ENCODE data around the gene DCX. TPM values are rescaled to one million over a fixed set of nuclear protein-coding genes. Genes with fewer than 3 reads are reported as not detected.
"Not testable (repeated sequence)": the region's sequence is repeated elsewhere in the genome, so short reads cannot be mapped to it uniquely, and the experiment has no call there.

DCX gene
- total RNA-seq, 1 donor from 2014 or later = not detected

DNA sequence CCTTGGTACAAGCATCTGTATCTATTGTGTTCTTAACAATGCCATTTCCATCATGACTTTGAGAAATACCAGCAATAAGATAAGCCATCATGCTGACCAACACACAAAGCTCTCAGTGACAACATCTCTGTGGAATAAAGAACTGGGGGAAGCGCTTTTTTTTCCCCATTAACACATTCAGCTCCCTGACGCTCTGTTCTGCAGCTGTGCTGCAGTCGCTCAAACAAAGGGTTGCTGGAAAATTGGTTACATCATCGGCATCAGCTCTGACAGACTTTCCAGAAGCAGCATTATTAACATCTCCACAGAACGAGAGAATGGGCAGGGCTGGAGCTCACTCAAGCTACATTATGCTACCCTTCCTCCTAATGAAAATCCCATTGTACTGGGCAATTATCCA is 39.9 kb downstream of the DCX start:
- DNase-seq (ENCODE audit: low read depth in 2 of 2) = no peak

DNA sequence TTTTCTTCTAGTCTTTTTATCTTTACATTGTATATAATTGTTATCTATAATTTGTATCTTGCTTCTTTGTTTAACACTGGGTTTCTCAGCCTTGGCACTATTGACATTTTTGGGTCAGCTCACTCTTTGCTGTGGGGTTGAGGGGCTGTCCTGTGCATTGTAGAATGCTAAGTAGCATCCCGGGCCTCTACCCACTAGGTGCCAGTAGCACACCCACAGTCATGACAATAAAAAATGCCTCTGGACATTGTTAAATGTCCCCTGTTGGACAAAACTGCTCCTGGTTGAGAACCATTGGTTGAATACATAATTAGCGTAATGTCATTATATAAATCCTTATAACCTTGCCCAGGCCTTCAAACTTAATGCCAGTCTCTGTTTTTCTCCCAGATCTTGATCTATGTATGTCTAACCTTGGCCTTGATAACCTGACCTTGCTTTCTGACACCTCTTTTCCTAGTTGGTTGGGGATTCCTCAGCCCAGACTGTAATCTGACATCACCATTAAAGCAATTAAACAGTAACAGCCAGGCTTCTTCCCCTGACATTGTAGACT is 46.1 kb downstream of the DCX start:
- DNase-seq (ENCODE audit: low read depth in 2 of 2) = no peak

DNA sequence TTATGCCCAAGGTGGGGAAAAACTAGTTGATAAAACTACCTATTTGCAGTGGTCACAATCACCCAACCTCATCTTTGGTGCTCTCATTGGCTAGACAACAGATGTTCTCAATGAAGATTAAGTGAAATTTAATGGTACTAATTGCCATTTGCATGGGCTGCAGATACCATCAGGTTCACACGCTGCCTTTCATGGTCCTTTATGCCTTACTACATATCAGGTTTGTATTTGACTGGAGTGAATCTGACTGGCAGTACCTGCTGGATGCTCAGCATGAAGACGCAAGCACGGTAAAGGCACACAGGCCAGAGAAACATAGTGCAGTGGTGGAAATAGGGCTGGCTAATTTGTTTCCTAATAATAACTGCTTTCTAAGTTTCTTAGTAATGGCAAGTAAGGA is 48.3 kb downstream of the DCX start:
- no peak for DNase-seq (ENCODE audit: low read depth in 2 of 2)

DNA sequence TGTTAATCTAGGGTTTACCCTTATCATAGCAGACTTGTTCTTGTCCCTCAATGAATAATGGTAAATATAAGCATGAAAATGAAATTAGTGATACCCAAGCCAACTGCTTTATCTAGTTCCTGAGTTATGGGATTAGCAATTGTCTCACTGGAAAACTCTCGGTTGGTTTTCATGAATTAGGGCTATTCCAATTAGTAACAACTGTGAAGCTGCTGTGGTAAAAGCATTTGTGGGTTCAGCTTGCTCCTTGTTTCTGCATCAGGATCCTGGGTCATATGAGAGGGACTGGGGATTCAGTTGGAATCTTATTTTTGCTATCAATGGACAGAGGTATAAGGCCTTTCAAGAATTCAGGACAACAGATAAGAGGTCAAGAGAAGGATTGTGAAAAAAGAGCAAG is 50.2 kb downstream of the DCX start:
- no peak for DNase-seq (ENCODE audit: low read depth in 2 of 2)

DNA sequence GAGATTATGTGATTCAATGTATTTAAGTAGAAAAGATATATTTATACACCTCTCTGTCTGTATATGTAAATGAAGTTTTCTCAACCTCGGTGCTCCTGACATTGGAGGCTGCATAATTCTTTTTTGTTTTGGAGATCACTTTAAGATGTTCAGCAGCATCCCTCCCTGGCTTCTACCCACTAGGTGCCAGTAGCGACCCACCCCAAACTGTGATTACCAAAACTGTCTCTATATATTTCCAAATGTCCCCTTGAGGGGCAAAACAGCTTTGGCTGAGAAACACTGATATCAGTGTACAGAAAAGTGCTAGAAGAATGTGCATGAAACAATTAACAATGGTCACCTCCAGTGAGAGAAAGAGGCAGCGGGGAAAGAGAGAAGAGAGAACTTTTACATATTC is 51.2 kb downstream of the DCX start:
- DNase-seq (ENCODE audit: low read depth in 2 of 2) = no peak

DNA sequence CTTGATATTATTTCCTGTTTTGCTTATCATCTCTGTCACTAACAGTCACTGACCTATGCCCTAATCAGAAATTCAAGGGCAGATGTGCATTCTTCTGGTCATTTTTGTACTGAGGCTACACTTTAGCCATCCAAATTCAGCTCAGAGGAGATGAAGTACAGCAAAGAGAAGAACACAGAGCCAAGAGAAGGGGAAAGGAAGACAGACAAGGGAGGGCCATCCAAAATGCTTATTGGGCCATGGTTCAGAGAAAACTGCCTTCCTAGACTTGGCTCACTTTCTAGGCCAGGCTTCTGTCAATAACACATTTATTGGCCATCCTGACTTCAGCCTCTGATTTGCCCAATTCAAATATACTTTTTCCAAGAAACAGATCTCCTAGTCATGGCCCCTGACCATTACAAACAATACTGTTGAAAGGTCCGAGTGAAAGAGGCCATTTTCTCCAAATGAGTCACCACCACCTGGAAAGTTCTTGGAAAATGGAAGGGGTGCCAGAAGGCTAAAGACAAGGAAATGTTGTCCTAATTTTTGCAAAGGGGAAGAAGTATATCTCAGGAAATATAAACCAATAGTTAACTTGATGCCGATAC is 56.4 kb downstream of the DCX start:
- no peak for DNase-seq (ENCODE audit: low read depth in 2 of 2)

DNA sequence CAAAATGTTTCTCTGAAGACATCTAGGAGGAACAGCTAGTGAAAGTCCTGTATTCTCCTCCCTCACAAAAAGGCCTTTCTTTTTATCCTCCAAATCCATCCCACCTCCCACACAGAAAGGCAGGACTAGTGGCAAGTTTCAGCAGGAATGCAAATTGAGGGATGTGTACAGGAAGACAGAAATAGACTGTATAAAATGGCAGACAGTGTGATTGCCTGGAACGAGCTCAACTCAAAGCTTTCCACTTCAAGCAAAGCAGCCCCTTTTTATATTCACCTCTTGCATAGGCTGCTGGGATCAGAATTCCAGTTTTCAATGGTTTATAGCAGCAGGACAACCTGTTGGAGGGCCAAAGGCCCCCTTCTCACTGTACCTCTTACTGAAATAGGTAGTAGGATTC is 57.5 kb downstream of the DCX start:
- no peak for DNase-seq (ENCODE audit: low read depth in 2 of 2)

DNA sequence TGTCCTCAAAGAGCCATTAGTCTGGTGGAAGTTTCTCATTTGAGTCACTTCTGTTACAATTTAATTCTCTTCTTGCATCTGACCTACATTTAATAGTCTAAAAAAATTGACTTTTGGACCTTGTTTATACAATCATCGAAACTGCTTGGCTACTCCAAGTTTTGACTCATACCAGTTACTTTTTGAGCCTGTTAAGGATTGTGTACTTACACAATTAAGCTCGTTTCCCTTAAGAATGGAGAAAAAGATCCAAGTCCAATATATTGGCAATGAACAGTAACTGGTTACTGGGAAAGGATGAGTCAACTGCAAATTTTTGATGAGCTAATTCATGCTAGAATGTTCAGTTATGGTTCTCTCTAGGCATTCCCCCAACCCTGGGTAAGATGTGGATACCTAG is 58.2 kb downstream of the DCX start:
- DNase-seq (ENCODE audit: low read depth in 2 of 2) = no peak

DNA sequence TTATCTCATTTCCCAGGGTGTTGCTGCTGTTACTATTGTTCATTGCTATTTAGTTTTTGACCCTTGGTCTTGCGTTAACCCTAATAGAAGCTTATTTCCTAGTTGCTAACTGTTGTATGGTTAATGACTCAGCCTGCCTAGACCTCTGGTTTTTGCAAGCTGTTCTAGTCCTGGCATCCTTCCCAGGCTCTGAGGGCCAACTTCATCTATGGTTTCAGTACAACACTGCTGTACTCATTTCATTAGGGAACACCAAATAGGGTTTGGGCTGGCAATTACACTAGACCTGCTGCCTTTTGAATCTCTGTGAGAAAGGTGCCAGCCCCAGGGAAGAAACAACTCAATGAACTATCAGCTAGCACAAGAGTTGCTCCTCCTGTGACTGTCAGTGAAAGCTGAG is 59.6 kb downstream of the DCX start:
- DNase-seq (ENCODE audit: low read depth in 2 of 2) = no peak

DNA sequence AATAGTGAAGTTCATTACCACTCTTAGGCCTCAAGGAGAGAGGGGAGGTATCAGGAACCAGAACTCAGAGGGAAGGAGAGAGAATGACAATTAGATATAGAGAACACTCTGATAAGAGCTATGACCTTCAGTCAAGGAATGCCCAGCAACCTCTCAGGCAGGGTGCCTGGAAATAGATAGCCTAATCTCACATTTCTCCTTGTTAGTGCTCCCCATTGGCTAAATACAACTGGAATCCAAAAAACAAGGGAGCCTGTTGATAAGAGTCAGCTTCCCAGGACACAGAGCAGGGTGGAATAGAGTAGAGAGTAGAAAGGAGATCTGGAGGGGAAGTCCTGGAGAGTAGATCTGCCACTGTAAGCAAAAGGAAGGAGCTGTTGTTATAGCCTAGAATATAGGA is 62.1 kb downstream of the DCX start:
- DNase-seq (ENCODE audit: low read depth in 2 of 2) = no peak

DNA sequence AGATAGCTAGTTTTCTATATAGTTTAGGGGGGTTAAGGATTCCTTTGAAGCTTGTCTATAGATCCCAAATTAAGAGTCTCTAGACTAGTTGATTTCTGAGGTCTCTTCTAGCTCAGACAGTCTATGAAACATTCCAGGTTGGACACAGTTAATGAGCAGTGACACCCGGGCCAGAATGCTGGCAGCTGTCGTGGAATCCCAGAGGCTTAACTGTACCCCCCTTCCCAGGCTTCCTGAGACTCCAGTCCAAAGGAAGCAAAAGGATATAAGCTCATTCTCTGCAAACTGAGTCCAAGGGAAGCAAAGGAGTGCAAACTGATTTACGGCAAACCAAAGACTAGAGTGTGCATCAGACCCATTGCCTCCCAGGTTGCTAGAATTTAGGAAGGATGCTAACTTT is 62.9 kb downstream of the DCX start:
- DNase-seq (ENCODE audit: low read depth in 2 of 2) = no peak

DNA sequence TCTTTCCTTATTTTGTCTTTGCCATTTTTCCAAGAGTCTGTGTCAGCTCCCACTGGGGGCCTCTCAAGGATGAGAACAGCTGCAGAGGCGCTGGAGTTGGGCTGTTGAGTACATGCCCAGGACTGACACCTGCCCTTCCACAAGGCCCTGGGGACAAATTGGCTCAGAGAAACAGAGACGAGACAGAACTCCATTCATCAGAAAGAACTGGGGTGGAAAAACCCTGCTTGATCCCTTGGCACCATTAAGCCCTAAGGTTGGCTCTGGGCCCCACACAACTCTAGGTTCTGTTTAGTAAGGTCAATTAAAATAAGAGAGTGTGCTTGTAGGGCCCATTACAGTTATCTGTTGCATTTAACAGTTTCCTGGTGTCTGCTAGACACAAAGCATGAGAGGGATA is 63.6 kb downstream of the DCX start:
- no peak for DNase-seq (ENCODE audit: low read depth in 2 of 2)

DNA sequence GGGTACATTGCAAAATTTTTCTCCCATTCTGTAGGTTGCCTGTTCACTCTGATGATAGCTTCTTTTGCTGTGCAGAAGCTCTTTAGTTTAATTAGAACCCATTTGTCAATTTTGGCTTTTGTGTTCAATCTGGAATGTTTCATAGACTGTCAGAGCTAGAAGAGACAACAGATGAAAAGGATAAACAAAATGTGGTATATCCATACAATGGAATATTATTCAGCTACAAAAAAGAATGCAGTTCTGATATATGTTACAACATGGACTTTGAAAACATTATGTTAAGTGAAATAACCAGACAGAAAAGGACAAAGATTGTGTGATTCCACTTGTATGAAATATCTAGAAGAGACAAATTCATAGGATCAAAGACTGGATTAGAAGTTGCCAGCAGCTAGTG is 65.8 kb downstream of the DCX start:
- DNase-seq (ENCODE audit: low read depth in 2 of 2) = not testable (repeated sequence)

DNA sequence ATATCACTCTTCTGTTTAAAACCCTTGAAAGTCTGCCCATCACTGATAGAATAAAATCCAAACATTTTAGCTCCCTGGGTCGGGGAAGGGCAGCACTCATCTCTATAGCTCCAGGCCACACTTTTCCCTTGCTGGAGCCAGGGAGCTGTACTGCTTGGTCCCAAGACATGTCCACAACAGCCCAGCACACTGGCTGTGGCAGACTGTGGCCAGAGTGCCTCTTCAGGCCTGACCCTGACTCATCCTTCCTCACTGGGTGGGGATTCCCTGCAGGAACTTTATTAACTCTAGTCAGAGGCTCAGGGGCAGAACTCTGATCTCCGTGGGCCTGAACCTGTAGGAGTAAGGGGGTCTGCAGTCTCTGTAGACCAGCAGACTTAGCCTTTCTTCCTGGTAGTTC is 71.9 kb downstream of the DCX start:
- no peak for DNase-seq (ENCODE audit: low read depth in 2 of 2)

DNA sequence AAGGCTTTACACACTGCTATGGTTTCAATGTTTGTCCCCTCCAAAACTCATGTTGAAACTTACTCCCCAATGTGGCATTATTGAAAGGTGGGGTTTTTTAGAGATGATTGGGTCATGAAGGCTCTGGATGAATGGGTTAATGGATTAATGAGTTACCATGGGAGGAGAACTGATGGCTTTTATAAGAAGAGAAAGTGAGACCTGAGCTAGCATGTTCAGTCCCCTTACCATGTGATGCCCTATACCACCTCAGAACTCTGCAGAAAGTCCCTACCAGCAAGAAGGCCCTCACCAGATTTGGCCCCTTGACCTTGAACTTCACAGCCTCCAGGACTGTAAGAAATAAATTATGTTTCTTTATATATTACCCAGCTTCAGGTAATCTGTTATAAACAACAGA is 72.8 kb downstream of the DCX start:
- DNase-seq (ENCODE audit: low read depth in 2 of 2) = no peak

DNA sequence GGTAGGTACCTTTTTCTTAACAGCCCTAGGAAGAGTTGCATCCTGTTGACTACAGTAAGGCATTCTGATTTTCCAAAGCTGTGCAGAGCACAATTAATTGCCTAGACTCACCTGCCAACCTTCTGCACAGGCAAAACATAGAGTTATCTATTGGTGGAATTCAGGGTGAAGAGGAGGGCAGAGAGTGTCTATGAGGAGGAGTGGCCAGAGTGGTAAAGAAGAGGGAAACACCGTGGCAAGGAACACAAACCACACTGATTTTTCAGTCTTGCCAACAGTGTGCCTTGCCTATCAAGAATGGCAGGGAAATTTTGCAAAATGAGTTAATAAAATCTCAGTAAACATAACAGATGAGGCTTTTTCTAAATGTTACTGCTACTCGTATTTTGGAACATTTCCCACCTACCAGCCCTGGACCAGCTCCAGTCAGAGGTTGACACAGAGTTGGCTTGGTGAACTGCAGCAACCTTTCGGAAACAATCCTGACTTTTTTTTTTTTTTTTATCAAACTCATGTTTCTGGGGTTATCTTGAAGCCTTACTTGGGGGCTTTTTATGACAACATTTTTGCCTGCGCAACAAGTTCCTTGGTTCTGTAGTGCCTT is 73.8 kb downstream of the DCX start:
- no peak for DNase-seq (ENCODE audit: low read depth in 2 of 2)

DNA sequence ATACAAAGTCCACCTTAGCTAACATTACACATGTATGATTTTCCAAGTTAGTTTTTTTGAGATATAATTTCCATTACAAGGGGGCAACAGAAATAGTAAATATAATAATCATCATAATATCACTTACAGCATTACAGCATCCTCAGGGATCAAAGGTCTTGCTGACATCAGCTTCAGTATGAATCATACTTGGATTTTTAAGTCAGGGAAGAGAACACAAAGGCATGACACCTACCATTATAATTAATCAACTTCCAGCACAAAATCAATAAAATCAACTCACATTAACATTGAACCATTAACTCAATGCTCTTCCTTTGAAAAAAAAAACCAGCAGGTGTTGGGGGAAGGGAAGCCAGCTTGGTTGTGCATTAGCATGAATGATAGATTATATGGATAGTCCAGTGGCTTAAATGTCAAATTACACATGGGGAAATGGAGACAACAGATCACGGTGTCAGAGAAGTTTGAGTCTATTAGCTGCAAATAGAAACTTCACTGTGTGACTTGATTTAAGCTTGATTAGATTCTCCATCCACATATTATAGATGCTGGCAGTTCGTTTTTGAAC is 74.8 kb downstream of the DCX start:
- no peak for DNase-seq (ENCODE audit: low read depth in 2 of 2)

DNA sequence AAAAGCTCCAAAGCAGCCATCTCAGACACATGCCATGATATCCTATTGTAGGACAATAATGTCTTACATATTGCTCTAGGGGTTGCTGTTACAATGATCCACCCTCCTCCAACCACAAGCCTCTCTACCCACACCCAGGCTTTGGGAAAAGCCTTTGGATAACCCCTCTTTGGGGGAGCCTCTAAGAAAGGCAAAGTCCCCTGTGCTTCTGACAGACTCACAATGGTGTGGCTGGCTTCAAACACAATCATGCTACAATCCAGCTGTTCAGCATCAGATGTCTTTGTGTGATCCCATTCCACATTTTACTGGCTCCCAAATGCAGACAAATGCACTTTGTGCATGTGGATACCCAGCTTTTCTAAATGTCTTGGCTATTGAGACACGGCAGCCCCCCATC is 75.9 kb downstream of the DCX start:
- no peak for DNase-seq (ENCODE audit: low read depth in 2 of 2)

DNA sequence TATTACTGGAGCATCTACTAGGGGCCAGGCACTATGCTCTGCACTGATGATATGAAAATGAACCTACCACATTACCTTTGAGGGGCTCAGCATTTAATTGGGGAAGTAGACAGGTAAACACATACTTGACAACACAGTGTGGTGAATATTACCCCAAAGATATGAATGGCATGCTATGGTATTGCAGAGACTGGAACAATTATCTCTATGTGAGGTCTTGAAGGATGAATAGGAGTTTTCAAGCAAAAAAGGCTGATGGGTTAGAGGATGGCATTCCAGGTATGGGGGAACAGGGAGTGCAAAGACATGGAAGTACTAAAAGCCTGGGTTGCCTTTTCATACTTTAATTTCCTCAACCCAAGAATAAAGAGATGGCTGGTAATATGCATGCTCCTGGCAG is 82.6 kb downstream of the DCX start:
- no peak for DNase-seq (ENCODE audit: low read depth in 2 of 2)

DNA sequence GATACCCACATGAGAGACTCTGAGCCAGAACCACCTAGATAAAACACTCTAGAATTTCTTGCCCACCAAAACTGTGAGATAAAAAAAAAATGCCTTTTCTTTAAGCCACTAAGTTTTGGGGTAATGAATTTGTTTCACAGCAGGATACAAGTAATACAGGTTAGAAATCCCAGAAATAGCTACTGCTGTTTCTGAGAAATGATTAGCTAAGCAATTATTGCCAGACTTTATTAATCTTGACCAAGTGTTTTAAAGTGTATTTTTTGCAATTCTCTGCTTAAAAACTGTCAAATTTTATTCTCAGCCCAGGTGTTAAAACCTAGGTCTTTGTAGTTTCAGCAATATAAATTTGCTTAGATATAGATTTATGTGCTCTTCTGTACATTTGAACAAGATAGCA is 83.1 kb downstream of the DCX start:
- DNase-seq (ENCODE audit: low read depth in 2 of 2) = no peak

DNA sequence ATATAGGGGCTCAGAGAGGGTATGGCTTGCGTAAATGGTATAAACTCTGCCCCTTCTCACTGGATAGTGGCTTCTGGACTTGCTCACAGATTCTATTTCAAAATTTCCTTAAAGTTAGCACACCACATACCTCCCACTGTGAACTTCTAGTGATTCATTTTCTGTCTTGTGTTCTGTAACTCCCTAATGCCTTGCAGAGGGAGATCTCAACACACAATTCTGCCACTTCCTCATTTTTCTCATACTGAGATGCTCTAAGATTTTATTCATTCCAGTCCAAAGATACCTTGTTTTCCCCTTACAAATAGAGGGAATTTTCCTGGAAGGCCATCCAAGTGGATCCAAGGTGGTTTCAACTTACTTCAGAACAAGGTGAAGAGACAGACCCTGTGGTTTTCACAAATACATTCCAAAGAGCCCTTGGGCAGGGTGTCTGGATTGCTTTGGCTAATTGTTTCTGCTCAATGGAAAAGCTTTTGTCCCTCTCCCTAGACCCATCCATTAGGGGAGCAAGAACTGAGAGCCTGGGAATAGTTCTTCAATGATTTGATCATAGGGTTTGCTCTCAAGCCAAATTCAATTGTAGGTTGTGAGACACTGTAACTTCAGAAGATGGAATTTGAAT is 89.6 kb downstream of the DCX start:
- DNase-seq (ENCODE audit: low read depth in 2 of 2) = no peak

DNA sequence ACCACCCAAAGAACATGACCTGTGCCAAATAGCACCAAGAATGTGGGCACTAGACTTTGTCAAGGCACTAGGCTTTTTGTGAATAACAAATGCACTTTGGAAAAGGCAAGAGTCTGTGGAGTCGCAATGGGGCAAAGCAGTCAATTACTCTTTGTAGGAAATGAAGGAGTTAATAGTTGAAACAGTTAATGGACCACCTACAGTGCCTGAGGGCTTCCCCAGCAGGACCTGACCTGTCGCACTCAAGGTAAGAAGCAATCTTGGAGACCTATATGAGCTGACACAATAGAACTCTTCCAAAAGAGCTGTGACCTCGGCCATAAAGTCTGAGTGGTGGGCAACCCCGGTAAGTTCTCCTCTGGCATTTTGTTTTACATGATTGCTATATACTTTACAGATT is 92.5 kb downstream of the DCX start:
- DNase-seq (ENCODE audit: low read depth in 2 of 2) = no peak

DNA sequence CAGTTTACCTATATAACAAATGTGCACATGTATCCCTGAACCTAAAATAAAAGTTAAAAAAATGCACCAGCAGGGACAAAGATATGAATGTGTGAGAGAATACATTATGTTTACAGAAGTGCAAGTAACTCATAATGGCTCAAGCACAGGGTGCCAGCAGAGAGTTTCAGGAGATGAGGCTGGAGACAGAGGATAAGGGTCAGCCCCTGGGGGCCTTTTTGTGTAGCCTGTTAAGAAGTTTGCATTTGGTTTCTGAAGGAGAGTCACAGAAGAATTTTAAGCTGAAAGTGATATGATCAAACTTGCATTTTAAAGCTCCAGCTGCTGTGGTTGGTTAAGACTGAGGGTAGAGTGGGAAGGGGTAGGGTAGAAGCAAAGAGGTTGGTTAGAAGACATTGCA is 93.1 kb downstream of the DCX start:
- DNase-seq (ENCODE audit: low read depth in 2 of 2) = no peak
